DMS114 treated with DMSO at 0.1 percent for 48 hours (cell line): Measurements from ENCODE around the gene PKNOX2.

Source experiments
- DNase-seq: peaks from one replicate; lab custom pipeline; 2025; ENCODE audit not compliant: unreplicated experiment; lab: John Stamatoyannopoulos, UW

PKNOX2 gene

GRCh38 chr11:125401235-125401634, 236.7 kb downstream of the PKNOX2 start:
- DNase-seq = no peak

- DNase-seq = no peak
These were observed 237.2 kb downstream of the PKNOX2 start for GRCh38 chr11:125401746-125402145.

- no peak for DNase-seq
These were observed 237.9 kb downstream of the PKNOX2 start for GRCh38 chr11:125402435-125402834.

- DNase-seq = no peak
These were observed 239.7 kb downstream of the PKNOX2 start for GRCh38 chr11:125404157-125404810.

- peak; percentile 2 for DNase-seq
These were observed 240.6 kb downstream of the PKNOX2 start for GRCh38 chr11:125404811-125405790.

- DNase-seq = no peak
These were observed 242.5 kb downstream of the PKNOX2 start for GRCh38 chr11:125407046-125407445.

- DNase-seq = no peak
These were observed 243.8 kb downstream of the PKNOX2 start for GRCh38 chr11:125408311-125408711.

GRCh38 chr11:125410091-125410490, 245.5 kb downstream of the PKNOX2 start:
- DNase-seq = no peak

GRCh38 chr11:125412177-125412496, 247.6 kb downstream of the PKNOX2 start:
- no peak for DNase-seq

- no peak for DNase-seq
These were observed 248.0 kb downstream of the PKNOX2 start for GRCh38 chr11:125412509-125412908.

- no peak for DNase-seq
These were observed 248.7 kb downstream of the PKNOX2 start for GRCh38 chr11:125413226-125413625.

- DNase-seq = no peak
These were observed 249.6 kb downstream of the PKNOX2 start for GRCh38 chr11:125414121-125414520.

- DNase-seq = no peak
These were observed 252.7 kb downstream of the PKNOX2 start for GRCh38 chr11:125416981-125417935.

GRCh38 chr11:125418396-125418795, 253.8 kb downstream of the PKNOX2 start:
- no peak for DNase-seq

- DNase-seq = no peak
These were observed 258.1 kb downstream of the PKNOX2 start for GRCh38 chr11:125422681-125423080.

- DNase-seq = no peak
These were observed 258.8 kb downstream of the PKNOX2 start for GRCh38 chr11:125423247-125423849.

- DNase-seq = no peak
These were observed 261.1 kb downstream of the PKNOX2 start for GRCh38 chr11:125425601-125426000.

- DNase-seq = no peak
These were observed 262.4 kb downstream of the PKNOX2 start for GRCh38 chr11:125426818-125427528.

- DNase-seq = no peak
These were observed 264.1 kb downstream of the PKNOX2 start for GRCh38 chr11:125428486-125429173.
